HG02588 (cell line): ENCODE results near the gene RNF126.
A peak's percentile ranks its signal among the peaks of the same experiment; 100 is the strongest.
"Not testable (repeated sequence)": the region's sequence is repeated elsewhere in the genome, so short reads cannot be mapped to it uniquely, and the experiment has no call there.

Experiments used
- ATAC-seq: cut with Tn5 transposase; IDR thresholded peaks from one replicate; pipeline ENCODE4 v1.9.1; 2021; ENCODE audit warnings: mild to moderate bottlenecking, moderate library complexity; ENCODE audit not compliant: unreplicated experiment

RNF126 gene

GRCh38 chr19:632579-633067 is 30.4 kb downstream of the RNF126 start:
- peak; percentile 23 for ATAC-seq

- no peak for ATAC-seq
Measured at GRCh38 chr19:629961-630714, 32.9 kb downstream of the RNF126 start.

- not testable (repeated sequence) for ATAC-seq
Measured at GRCh38 chr19:629515-629914, 33.5 kb downstream of the RNF126 start.

- no peak for ATAC-seq
Measured at GRCh38 chr19:628168-628567, 34.8 kb downstream of the RNF126 start.

GRCh38 chr19:626566-626965 is 36.4 kb downstream of the RNF126 start:
- ATAC-seq: not testable (repeated sequence)

GRCh38 chr19:625257-625656 is 37.8 kb downstream of the RNF126 start:
- ATAC-seq: no peak

- no peak for ATAC-seq
Measured at GRCh38 chr19:624433-625109, 38.4 kb downstream of the RNF126 start.

GRCh38 chr19:623974-624373 is 39.0 kb downstream of the RNF126 start:
- no peak for ATAC-seq

GRCh38 chr19:623175-623916 is 39.7 kb downstream of the RNF126 start:
- no peak for ATAC-seq

- no peak for ATAC-seq
Measured at GRCh38 chr19:622666-623065, 40.3 kb downstream of the RNF126 start.

- ATAC-seq: no peak
Measured at GRCh38 chr19:621819-622218, 41.2 kb downstream of the RNF126 start.

GRCh38 chr19:621191-621590 is 41.8 kb downstream of the RNF126 start:
- ATAC-seq: not testable (repeated sequence)

- no peak for ATAC-seq
Measured at GRCh38 chr19:620166-620862, 42.7 kb downstream of the RNF126 start.

- ATAC-seq: no peak
Measured at GRCh38 chr19:619286-620002, 43.6 kb downstream of the RNF126 start.

- no peak for ATAC-seq
Measured at GRCh38 chr19:618674-619285, 44.2 kb downstream of the RNF126 start.

- ATAC-seq: no peak
Measured at GRCh38 chr19:618247-618619, 44.8 kb downstream of the RNF126 start.

GRCh38 chr19:617551-618246 is 45.3 kb downstream of the RNF126 start:
- no peak for ATAC-seq

- ATAC-seq: no peak
Measured at GRCh38 chr19:616747-617526, 46.1 kb downstream of the RNF126 start.
